Glutamatergic neuron (in vitro differentiated cells): ENCODE results near the gene SPTBN1. TPM values are rescaled to one million over a fixed set of nuclear protein-coding genes. Genes with fewer than 3 reads are reported as not detected.

Experiments
- DNase-seq: peaks from one replicate; pipeline ENCODE4 v3.0.0; 2022
- H3K27ac Mint-ChIP-seq: one replicate; pipeline ENCODE4 v1.8.0; 2020; ENCODE audit warnings: mild to moderate bottlenecking, mixed read lengths, inconsistent platforms; ENCODE audit not compliant: unreplicated experiment
- H3K27me3 Mint-ChIP-seq: one replicate; pipeline ENCODE4 v1.8.0; 2020; ENCODE audit warnings: mild to moderate bottlenecking, moderate library complexity, mixed read lengths, inconsistent platforms; ENCODE audit not compliant: unreplicated experiment
- H3K36me3 Mint-ChIP-seq: one replicate; pipeline ENCODE4 v1.8.0; 2020; ENCODE audit warnings: mild to moderate bottlenecking, mixed read lengths, inconsistent platforms; ENCODE audit not compliant: unreplicated experiment
- H3K4me1 Mint-ChIP-seq: one replicate; pipeline ENCODE4 v1.8.0; 2020; ENCODE audit warnings: mild to moderate bottlenecking, low read depth, mixed read lengths, inconsistent platforms; ENCODE audit not compliant: unreplicated experiment
- H3K4me3 Mint-ChIP-seq: one replicate; pipeline ENCODE4 v1.8.0; 2020; ENCODE audit warnings: mild to moderate bottlenecking, mixed read lengths, inconsistent platforms; ENCODE audit not compliant: unreplicated experiment
- H3K9me3 Mint-ChIP-seq: one replicate; pipeline ENCODE4 v1.8.0; 2020; ENCODE audit warnings: mild to moderate bottlenecking, moderate library complexity, mixed read lengths, inconsistent platforms; ENCODE audit not compliant: unreplicated experiment
- total RNA-seq: library from RNA; stranded (reverse); fragmentation: NEBNext Ultra II Directional; extraction: Animal tissue kit (Norgen Biotek cat#: 25700); gene quantifications from one replicate; pipeline ENCODE4 v1.2.1, GENCODE V29; 2021; ENCODE audit not compliant: unreplicated experiment
- TF ChIP-seq, protein P1 (sequence below): fragments of 200-600 bp; sonication (generic); IDR thresholded peaks from one replicate; pipeline ENCODE4 v1.5.0; 2021; ENCODE audit not compliant: partially characterized antibody, unreplicated experiment

SPTBN1 gene
- total RNA-seq, 1 donor from 2014 or later: 385 TPM

DNA sequence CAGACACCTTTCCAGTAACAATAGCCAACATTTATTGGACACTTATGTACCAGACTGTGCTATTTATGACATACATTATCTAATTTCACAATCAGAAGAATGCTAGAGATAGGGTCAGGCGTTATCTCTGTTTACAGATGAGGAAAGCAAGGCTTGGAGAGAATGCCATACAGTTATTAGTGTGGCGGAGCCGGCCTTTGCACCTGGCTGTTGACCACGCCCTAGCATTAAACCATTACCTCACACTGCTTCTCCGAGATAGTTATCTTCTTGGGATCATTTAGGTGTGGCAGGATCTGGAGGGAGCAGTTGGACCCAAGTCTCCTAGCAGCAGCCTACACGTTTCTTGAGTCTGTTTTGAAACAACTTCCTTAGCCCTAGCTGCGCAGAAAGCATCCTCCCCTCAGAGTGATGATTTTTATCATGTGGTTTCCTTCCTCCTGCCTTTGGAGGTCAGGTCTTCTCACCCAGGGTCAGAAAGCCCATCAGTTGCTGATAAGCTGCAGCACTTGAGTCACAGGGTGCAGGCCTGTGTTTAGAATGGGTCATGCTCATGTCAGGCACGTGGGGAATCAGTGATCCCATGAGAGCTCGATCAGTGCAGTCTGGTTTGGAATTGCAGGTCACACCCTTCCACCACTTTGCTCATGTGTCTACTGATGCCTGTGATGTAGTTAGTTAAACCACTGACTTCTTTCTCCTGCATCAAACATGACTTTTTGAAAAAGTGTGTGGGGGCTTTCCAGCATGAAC is 118.2 kb downstream of the SPTBN1 start:
- DNase-seq: no peak
- Mint-ChIP-seq H3K4me1 (peaks cover 26% of the 10 kb centered on the region), H3K36me3 (peaks cover 4% of the 10 kb centered on the region), H3K9me3 (peaks cover 2% of the 10 kb centered on the region), H3K4me3 (no peak overlapping the region), H3K27me3 (peaks cover 3% of the 10 kb centered on the region), H3K27ac (no peak overlapping the region)
- TF ChIP-seq, protein P1, sequence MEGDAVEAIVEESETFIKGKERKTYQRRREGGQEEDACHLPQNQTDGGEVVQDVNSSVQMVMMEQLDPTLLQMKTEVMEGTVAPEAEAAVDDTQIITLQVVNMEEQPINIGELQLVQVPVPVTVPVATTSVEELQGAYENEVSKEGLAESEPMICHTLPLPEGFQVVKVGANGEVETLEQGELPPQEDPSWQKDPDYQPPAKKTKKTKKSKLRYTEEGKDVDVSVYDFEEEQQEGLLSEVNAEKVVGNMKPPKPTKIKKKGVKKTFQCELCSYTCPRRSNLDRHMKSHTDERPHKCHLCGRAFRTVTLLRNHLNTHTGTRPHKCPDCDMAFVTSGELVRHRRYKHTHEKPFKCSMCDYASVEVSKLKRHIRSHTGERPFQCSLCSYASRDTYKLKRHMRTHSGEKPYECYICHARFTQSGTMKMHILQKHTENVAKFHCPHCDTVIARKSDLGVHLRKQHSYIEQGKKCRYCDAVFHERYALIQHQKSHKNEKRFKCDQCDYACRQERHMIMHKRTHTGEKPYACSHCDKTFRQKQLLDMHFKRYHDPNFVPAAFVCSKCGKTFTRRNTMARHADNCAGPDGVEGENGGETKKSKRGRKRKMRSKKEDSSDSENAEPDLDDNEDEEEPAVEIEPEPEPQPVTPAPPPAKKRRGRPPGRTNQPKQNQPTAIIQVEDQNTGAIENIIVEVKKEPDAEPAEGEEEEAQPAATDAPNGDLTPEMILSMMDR: no peak

DNA sequence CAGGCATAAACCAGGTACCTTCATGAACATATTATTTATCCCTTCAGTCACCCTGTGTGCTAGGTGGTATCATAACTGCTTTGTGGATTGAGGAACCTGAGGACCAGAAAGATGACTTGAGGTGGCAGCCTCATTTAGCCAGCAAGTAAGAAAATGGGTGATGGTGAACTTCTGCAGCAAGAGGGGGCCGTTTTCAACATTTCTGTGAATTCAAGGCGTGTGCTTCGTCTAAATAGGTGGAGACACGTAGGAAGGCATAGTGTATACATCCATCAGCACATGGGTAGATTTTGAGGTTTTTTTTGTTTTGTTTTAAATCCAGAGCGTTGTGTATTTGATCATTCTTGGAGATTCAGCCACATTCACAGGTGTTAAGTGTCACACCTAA is 118.7 kb downstream of the SPTBN1 start:
- Mint-ChIP-seq H3K4me1 (peaks cover 30% of the 10 kb centered on the region), H3K4me3 (no peak overlapping the region), H3K27ac (no peak overlapping the region), H3K9me3 (peaks cover 2% of the 10 kb centered on the region), H3K27me3 (peaks cover 3% of the 10 kb centered on the region), H3K36me3 (peaks cover 4% of the 10 kb centered on the region)
- TF ChIP-seq, protein P1: no peak
- DNase-seq: no peak

DNA sequence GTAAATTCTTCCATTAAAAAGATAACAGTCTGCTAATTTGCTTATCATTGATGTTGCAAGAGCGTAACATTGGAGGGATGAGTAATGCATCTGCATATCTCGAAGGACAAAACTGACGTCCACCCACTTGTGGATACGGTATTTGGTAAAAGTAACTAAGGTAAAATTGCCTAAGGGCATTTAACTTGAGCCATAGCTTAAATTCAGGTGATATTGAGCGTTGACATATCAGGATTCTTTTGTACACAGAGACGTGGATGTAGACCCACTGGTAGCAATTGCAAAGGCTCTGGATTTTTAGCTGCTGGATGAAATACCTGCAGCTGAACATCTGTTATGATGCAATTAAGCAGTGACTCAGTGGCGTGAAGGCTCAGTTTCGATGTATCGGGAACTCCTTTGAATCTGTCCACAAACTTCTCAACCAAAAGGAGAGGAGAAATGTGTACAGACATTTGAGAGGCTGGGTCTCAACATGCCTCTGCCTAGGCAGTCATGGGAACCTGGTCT is 119.3 kb downstream of the SPTBN1 start:
- Mint-ChIP-seq H3K4me3 (no peak overlapping the region), H3K27ac (no peak overlapping the region), H3K9me3 (peaks cover 2% of the 10 kb centered on the region)

DNA sequence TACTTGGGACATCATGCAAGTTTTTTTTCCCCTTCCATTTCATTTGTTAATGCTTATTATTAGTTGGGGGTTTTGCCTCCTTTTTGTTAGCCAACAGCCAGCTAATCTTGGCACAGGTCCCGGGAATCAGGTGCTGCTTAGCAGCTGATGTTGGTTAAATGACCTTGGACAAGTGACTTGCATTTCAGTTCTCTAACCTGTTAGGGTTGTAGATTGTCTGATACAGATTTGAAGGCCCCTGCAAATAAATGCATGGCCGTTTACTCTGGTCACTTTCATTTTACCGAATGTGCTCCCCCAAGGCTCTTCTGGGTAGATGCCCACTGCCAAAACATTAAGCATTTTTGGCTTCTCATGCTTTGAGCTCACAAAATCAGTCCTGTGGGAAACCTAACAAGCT is 120.9 kb downstream of the SPTBN1 start:
- Mint-ChIP-seq H3K4me1 (peaks cover 28% of the 10 kb centered on the region), H3K27me3 (no peaks in the 10 kb centered on the region), H3K36me3 (peaks cover 4% of the 10 kb centered on the region), H3K9me3 (no peaks in the 10 kb centered on the region), H3K27ac (no peak overlapping the region), H3K4me3 (no peak overlapping the region)
- no peak for DNase-seq
- TF ChIP-seq, protein P1: no peak

More for the DNA sequence above, 119.3 kb downstream of the SPTBN1 start:
- no peak for DNase-seq
- Mint-ChIP-seq H3K27me3 (peaks cover 3% of the 10 kb centered on the region), H3K36me3 (peaks cover 4% of the 10 kb centered on the region), H3K4me1 (peaks cover 29% of the 10 kb centered on the region)
- TF ChIP-seq, protein P1: no peak

DNA sequence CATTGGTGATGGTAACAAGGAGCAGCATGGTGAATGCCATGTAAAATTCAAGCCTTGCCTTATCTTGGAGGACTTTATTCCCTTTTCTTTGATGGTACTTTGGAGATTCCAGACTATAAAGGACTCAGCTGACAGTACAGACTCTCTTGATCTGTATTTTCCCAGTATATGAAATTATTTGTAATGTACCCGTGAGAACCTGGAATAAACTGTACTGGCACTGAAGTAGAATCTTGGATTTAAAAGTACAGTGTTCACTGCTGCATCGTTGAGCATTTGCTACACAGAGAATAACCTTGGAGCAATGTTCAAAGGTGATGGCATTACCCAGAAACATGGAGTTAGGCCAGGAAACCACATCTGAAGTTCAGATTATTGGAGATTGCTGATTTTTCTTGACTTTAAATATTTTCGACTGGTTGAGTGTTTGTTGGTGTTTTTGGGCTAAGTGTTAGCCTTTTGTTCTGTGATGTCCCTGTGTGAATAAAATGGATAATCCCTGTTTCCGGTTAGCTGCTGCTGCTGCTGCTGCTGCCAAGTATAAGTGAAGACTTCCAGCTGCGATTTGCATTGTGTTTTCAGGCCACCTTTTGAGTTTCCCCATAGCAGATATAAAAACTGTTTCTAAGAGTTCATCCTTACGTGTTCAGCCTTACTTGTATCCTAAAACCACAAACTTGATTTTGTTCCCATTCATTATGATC is 122.0 kb downstream of the SPTBN1 start:
- Mint-ChIP-seq H3K36me3 (peaks cover 4% of the 10 kb centered on the region), H3K4me1 (peaks cover 28% of the 10 kb centered on the region), H3K4me3 (no peak overlapping the region), H3K27ac (no peak overlapping the region), H3K27me3 (no peaks in the 10 kb centered on the region), H3K9me3 (peaks cover 2% of the 10 kb centered on the region)
- DNase-seq: no peak
- TF ChIP-seq, protein P1: no peak
